ENCODE results near the gene BANF2.

DNA sequence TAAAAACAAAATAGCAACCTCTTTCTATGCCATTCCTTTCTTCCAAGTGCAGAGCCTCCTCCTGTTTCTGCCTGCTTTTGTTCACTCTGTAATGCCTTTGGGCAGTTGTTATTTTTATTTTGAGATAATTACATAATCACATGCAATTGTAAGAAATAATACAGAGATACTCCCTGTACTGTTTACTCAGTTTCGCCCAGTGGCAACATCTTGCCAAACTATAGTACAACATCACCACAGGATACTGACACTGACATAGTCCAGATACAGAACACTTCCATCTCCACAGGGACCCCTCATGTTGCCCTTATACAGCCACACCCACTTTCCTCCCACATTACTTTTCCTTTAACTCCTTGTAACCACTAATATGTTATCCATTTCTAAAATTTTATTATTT lies 59.7 kb downstream of the BANF2 start:
- TF ChIP-seq CTCF (IDR thresholded peaks at IDR 0.05): no peak
- no peak for TF ChIP-seq EZH2 (IDR thresholded peaks at IDR 0.05)
